Adrenal gland (tissue), 12 donors: ENCODE results near the gene TENM4. TPM values are rescaled to one million over a fixed set of nuclear protein-coding genes. Genes with fewer than 3 reads are reported as not detected.

Experiments used
- DNase-seq, 7 donors: peaks; one replicate each; pipeline ENCODE4 v3.0.0-alpha.2; 2019 to 2020
- H3K27ac ChIP-seq, 5 donors: fragments of 200-600 bp; sonication (generic) in 4 of 5; 1 replicate in 3 of 5; 2 replicates in 2 of 5; pipeline versions ENCODE4 v1.5.1 to v1.8.0; 2016 to 2020; ENCODE audit warnings: mild to moderate bottlenecking in 1 of 5
- H3K27me3 ChIP-seq: fragments of 200-600 bp; 2 replicates; pipeline ENCODE4 v1.8.0; 2021
- H3K36me3 ChIP-seq, 2 donors: fragments of 200-600 bp; replicated peaks in 1 of 2; 1 replicate in 1 of 2; 2 replicates in 1 of 2; pipeline versions ENCODE4 v1.5.1 to v1.8.0; 2018 to 2022
- H3K4me1 ChIP-seq, 2 donors: fragments of 200-600 bp; replicated peaks in 1 of 2; 1 replicate in 1 of 2; 2 replicates in 1 of 2; pipeline versions ENCODE4 v1.5.1 to v1.8.0; 2018 to 2021
- H3K4me3 ChIP-seq, 4 donors: fragments of 200-600 bp; sonication (generic) in 3 of 4; one replicate each; pipeline ENCODE4 v1.5.1; 2016 to 2018
- H3K9me3 ChIP-seq, 3 donors: fragments of 200-600 bp; sonication (generic) in 1 of 3; replicated peaks in 1 of 3; 1 replicate in 2 of 3; 2 replicates in 1 of 3; pipeline versions ENCODE4 v1.5.1 to v1.8.0; 2016 to 2021
- CTCF ChIP-seq, 6 experiments: fragments of 450-650 bp in 4 of 6; fragments of 200-600 bp in 2 of 6; sonication (generic) in 1 of 6; IDR thresholded peaks; 1 replicate in 5 of 6; 2 replicates in 1 of 6; pipeline versions ENCODE4 v1.5.1 to v1.8.0; 2016 to 2021; ENCODE audit warnings: antibody characterized with exemption in 6 of 6, mild to moderate bottlenecking in 2 of 6, moderate library complexity in 1 of 6
- POLR2A ChIP-seq, 2 donors: fragments of 450-650 bp; IDR thresholded peaks; one replicate each; pipeline ENCODE4 v1.6.1; 2017; ENCODE audit warnings: antibody characterized with exemption in 2 of 2, mild to moderate bottlenecking in 2 of 2, moderate library complexity in 1 of 2
- WGBS, 4 donors: extraction: QIAGEN DNeasy Blood & Tissue Kit in 2 of 4; methylation state at CpG; one replicate each; pipeline versions ENCODE4 v1.1.5 to v1.1.7; 2013 to 2017; 5-methylcytosine and 5-hydroxymethylcytosine counted together
- intact Hi-C, 2 donors: fragments of 100-400 bp; cut with DNase I; formaldehyde crosslinking; loops; one replicate each; pipeline versions ENCODE4 v1.14.1 to v1.15.0; 2022 to 2023
- polyA plus RNA-seq, 3 donors: library from polyadenylated mRNA; stranded (reverse); fragments of 200-250 nt in 2 of 3; fragments of 350-450 nt in 1 of 3; fragmentation: Illumina TruSeq in 1 of 3; extraction: RNeasy Lipid Tissue Mini Kit (QIAGEN cat#74804) in 1 of 3; gene quantifications; one replicate each; pipeline ENCODE4 v1.2.3, GENCODE V29; 2013 to 2014
- total RNA-seq, 9 donors: library from RNA; depleted of rRNA in 4 of 9; stranded (reverse); fragments of >200 nt in 4 of 9; fragments of 120-200 nt in 1 of 9; fragmentation: NEBNext Ultra II Directional in 1 of 9; extraction: Animal tissue kit (Norgen Biotek cat#: 25700) in 1 of 9; gene quantifications; one replicate each; pipeline versions ENCODE4 v1.1.0 to v1.2.4, GENCODE V29; 2013 to 2023
- donor health status: healthy with polysubstance abuse.
- donor health status: Bipolar disorder and iron deficiency.
- donor health status: DM: yes; HTN: yes; CAD: no.
- donor health status: DM: no; HTN: no; CAD: no.
- donor health status: DM: no; HTN: no; CAD: no.
- donor health status: DM: yes; HTN: yes; CAD: no.

The TENM4 gene
- total and polyA plus RNA-seq, 12 donors: 0.74 to 24.9 (median 6.7) TPM

GRCh38 chr11:79382301-79383050, 58.4 kb downstream of the TENM4 start:
- no peaks in the 10 kb centered on the region for H3K9me3 ChIP-seq
- intact Hi-C loops: no loop called here
- no peak overlapping the region for H3K27ac ChIP-seq
- H3K4me1 ChIP-seq: no peaks in the 10 kb centered on the region
- WGBS, 4 donors: 64 to 81% (median 71%) methylated on average over 6 of the region's 6 CpGs
- H3K36me3 ChIP-seq: no peaks in the 10 kb centered on the region
- no peak overlapping the region for H3K4me3 ChIP-seq
- no peaks in the 10 kb centered on the region for H3K27me3 ChIP-seq
- no peak for TF ChIP-seq POLR2A (IDR thresholded peaks at IDR 0.05)
- no peak for TF ChIP-seq CTCF (IDR thresholded peaks at IDR 0.05)
- no peak for DNase-seq

GRCh38 chr11:79381036-79381435, 59.8 kb downstream of the TENM4 start:
- H3K9me3 ChIP-seq: no peaks in the 10 kb centered on the region
- H3K4me3 ChIP-seq: no peak overlapping the region
- no peak overlapping the region for H3K27ac ChIP-seq
- no peaks in the 10 kb centered on the region for H3K4me1 ChIP-seq
- no peaks in the 10 kb centered on the region for H3K27me3 ChIP-seq
- DNase-seq: no peak
- no peaks in the 10 kb centered on the region for H3K36me3 ChIP-seq
- TF ChIP-seq CTCF (IDR thresholded peaks at IDR 0.05) (no peak), POLR2A (IDR thresholded peaks at IDR 0.05) (no peak)
- WGBS, 4 donors: 38 to 72% (median 53%) methylated on average over 1 to 3 of the region's 3 CpGs
- intact Hi-C loops: no loop called here

DNA sequence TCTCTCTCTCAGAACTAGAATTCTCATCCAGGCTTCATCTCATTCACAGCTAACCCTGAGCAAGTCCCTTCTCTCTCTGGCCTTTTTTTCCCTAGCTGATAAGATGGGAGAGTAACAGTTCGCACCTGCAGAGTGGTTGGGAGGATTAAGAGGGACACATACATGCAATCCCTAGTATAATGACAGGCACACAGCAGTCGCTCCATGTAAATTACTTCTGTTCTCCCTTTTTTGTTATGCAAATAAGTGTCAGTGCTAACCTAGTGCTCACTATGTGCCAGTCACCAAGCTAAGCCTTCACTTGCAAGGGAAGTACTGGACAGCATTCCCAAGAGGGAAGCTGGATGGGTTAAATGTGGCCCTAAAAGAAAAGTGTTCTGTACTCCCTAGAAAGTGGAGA, 63.4 kb downstream of the TENM4 start:
- H3K9me3 ChIP-seq: no peaks in the 10 kb centered on the region
- DNase-seq: no peak
- no peaks in the 10 kb centered on the region for H3K27me3 ChIP-seq
- no peak overlapping the region for H3K4me3 ChIP-seq
- no peaks in the 10 kb centered on the region for H3K4me1 ChIP-seq
- intact Hi-C loops: no loop called here
- H3K36me3 ChIP-seq: no peaks in the 10 kb centered on the region
- H3K27ac ChIP-seq: no peak overlapping the region
- WGBS, 4 donors: 81 to 92% (median 86%) methylated on average over 2 of the region's 2 CpGs
- TF ChIP-seq CTCF (IDR thresholded peaks at IDR 0.05) (no peak), POLR2A (IDR thresholded peaks at IDR 0.05) (no peak)

DNA sequence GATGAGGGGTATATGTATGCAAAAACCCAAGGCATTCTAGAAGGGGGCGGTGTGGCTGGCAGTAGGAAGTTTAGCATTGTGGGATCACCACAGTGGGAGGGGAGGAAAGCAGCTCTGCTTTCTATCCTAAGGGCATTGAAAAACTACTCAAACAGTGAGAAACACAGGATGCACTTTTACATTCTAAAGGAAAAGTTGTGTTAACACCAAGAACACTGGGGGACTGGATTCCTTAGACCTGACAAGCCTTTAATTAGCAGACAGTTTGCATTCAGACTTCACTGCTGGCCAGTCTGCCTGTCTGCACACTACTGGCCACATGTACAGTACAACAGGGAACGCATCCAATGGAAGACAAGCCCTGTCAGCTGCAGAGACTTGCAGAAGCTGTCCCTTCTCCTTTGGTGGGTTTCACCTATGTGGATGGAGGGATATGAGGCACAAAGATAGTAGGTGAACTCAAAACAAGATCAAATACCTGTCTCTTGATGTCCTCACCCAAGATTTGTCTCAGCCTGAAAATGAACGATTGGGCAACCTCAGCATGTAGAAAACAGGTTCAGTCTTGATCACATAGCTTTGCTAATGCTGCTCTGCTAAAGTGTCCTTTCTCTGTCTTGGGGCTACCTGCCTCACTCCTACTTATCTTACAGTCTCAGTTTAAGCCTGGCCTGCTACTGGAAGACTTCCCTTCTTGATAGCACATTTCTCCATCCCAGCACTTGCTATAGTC, 64.8 kb downstream of the TENM4 start:
- H3K4me3 ChIP-seq: no peak overlapping the region
- TF ChIP-seq CTCF (IDR thresholded peaks at IDR 0.05) (no peak), POLR2A (IDR thresholded peaks at IDR 0.05) (no peak)
- H3K9me3 ChIP-seq: no peaks in the 10 kb centered on the region
- 75 to 87% (median 81%) methylated on average over 3 of the region's 3 CpGs for WGBS, 4 donors
- no peaks in the 10 kb centered on the region for H3K4me1 ChIP-seq
- H3K27ac ChIP-seq: no peak overlapping the region
- H3K36me3 ChIP-seq: no peaks in the 10 kb centered on the region
- H3K27me3 ChIP-seq: no peaks in the 10 kb centered on the region
- no peak for DNase-seq
- intact Hi-C loops: no loop called here
